ENCODE measurements around the gene ARSI.

The ARSI gene

DNA sequence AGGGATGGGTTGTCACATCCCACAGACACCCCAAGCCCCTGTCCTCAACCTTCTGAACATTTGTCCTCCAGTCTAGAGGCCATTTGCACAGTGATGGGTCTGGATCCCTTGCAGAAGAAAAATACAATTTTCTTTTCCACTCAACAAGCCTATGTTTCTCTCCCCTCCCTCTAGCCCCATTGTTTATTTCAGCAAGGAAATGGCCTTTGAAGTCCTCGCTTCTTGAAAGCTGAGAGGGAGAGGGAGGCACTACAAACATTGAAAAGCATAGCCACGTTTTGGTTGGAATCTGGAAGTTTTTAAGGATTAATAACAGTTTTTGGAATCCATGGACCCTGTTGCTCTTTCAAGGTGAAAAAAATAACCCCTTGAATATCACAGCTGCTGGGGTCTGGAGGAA, 24.0 kb upstream of the ARSI start:
- no peak for DNase-seq (ENCODE audit: low spot score)

DNA sequence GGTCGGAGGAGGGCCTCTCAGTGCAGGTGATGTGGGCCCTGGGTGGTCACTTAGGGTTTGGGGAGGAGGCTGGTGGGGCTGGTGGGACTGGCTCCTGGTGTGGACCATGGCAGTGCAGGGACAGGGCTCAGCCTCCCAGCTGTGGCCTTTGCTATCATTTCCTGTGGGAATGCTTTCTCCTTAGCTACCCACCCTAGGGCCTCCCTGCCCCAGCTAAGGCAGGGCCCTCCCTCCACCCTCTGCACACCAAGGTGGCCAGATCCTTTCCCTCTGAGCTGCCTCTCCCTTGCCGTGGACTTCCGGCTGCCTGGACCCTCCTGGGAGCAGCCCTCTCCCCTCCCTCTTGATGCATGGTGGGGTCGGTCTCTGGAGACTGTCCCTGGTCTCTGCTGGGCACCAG, 22.7 kb upstream of the ARSI start:
- DNase-seq (ENCODE audit: low spot score): no peak

DNA sequence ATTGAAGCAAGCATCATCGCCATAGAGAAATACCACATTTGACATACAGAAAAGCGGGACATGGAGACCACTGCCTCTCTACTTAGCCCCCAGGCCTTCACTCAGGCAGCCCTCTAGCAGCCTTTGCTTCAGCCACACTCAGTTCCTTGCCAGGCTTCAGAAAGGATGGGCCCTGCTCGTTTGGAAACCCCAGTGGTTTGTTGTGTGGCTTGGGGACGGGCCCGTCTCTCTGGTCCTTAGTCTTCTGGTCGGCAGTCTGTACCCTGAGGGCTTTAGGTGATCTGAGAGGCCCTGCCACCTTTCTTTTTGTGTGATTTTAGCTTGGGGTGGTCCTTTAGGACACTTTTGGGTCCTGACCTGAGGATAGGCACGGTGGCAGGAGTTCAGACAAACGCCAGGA, 21.1 kb upstream of the ARSI start:
- no peak for DNase-seq (ENCODE audit: low spot score)

- no peak for DNase-seq (ENCODE audit: low spot score)
Measured at GRCh38 chr5:150323092-150323491, 20.4 kb upstream of the ARSI start.

DNA sequence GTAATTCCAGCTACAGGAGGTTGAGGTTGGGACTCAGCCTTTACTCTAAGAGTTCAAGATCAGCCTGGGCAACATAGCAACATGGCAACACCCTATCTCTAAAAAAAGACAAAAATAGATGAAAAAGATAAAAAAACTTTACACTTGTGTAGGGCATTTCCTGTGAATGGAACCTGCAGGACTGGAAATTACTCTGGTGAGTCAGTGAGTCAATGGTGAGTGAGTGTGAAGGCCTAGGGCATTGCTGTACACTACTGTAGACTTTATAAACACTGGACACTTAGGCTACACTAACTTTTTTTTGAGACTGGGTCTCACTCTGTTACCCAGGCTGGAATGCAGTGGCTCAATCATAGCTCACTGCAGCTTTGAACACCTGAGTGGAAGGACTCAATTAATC, 19.5 kb upstream of the ARSI start:
- no peak for DNase-seq (ENCODE audit: low spot score)

DNA sequence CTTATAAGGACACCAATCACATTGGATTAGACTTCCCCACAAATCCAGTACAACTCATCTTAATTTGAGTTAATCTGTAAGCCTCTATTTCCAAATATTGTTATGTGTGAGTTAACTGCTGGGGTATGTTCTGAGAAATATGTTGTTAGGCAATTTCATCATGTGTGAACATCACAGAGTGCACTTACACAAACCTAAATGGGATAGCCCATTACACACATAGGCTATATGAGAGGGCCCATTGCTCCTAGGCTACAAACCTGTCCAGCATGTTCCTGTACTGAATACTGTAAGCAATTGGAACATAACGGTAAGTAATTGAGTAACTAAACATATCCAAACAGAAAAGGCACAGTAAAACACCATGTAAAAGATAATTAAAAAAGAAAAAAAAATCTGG, 19.1 kb upstream of the ARSI start:
- DNase-seq (ENCODE audit: low spot score): no peak

DNA sequence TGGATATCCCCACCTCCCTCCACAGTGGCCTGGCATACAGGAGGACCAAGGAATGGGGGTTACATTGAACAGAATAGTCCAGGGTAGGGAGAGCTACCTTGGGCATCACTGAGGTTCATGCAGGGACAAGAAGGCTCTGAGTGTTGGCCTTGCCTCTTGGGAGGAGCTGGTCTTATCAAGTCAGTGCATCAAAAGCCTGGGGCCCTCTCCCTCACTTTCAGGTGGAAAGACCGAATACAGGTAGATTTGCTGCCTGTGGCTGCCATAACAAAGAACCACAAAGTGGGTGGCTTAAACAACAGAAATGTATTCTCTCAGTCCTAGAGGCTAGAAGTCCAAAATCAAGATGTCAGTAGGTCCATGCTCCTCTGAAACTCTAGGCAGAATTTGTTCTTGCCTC, 18.5 kb upstream of the ARSI start:
- no peak for DNase-seq (ENCODE audit: low spot score)

GRCh38 chr5:150320044-150320613, 17.4 kb upstream of the ARSI start:
- DNase-seq (ENCODE audit: low spot score): no peak

DNA sequence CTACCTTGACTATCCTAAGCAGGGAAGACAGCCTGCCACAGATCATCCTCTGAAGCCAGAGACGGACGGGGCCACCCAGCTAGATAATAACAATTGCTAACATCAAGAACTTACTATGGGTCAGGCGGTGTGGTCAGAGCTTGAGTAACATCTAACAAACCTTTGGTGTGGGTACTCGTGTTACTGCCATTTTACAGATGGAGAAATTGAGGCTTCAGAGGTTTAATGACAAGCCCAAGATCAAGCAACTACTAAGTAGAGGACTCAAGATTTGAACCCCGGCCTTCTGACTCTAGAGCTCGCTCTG, 16.7 kb upstream of the ARSI start:
- no peak for DNase-seq (ENCODE audit: low spot score)

- no peak for DNase-seq (ENCODE audit: low spot score)
Measured at GRCh38 chr5:150318613-150319483, 16.1 kb upstream of the ARSI start.

DNA sequence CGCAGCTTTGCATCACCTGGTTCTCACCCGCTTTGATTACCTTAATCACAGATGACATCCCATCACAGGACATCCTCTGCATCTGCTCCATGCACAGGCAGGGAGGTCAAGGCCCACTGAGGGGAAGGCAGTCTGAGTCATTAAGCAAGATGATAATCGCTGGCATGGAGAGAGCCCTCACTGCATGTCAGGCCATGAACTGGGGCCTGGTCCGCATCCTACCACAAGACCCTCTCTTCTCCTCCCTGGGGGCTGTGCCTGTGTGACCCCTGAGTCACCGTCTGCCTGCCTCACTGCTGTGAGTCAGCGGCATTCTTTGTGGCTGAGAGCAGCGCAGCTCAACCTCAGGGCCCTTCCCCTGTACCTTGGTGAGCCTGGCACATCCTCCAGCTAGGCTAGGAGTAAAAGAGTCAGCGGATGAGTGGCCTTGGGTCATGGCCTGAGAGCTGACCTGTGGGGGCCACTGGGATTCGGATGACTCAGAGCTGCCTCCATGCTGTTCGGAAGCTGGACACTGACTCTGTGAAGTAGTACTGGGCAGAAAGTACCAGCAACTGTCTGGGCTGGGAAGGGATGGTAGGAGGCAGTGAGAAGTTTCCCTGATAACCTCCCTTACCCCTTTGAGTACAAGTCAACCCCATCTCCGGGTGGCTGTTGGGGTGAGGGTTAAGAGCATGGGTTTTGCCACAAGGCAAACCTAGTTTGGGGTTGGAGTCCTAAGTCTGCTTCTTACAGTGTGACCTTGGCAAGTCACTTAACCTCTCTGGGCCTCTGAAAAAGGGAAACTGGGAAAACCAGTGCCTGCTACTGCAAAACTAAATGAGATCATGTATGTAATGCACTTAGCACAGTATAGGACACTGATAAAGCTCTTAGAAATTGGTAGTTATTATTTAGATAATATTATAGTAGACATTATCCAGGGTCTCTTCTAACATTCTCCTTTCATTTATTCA, 14.6 kb upstream of the ARSI start:
- DNase-seq (ENCODE audit: low spot score): no peak

GRCh38 chr5:150316320-150316719, 13.6 kb upstream of the ARSI start:
- no peak for DNase-seq (ENCODE audit: low spot score)

DNA sequence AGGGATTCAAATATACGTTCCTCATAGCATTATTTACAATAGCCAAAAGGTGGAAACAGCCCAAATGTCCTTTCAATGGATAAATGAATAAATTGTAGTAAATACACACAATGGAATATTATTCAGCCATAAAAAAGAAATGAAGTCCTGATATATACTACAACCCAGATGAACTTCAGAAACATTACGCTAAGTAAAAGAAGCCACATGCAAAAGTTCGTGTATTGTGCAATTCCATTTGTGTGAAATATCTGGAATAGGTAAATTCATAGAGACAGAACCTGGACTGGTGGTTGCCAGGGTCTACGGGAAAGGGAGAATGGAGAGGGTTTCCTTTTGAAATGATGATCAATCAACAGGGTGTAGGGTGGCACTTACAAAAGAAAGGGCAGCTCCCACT, 12.5 kb upstream of the ARSI start:
- no peak for DNase-seq (ENCODE audit: low spot score)

GRCh38 chr5:150313921-150314716, 11.4 kb upstream of the ARSI start:
- no peak for DNase-seq (ENCODE audit: low spot score)

- no peak for DNase-seq (ENCODE audit: low spot score)
Measured at GRCh38 chr5:150313501-150313900, 10.8 kb upstream of the ARSI start.

DNA sequence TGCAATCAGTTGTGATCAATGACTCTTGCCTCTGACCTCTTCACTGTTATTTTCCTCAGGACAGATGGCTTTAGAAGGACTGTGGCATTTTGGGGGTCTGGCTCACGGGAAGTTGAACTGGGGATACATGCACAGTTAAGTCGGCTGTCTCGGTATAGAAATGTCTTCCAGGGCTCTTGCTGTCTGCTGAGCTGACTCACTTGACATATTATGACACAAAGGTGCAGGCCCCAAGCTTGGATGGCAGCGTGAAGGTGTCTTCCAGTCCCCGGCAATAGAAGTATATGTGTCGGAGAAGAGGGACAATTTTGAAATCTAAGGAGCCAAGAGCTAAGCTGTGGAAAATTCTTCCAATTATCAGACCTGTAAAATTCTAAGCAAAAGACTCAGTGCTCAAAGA, 9.8 kb upstream of the ARSI start:
- no peak for DNase-seq (ENCODE audit: low spot score)

DNA sequence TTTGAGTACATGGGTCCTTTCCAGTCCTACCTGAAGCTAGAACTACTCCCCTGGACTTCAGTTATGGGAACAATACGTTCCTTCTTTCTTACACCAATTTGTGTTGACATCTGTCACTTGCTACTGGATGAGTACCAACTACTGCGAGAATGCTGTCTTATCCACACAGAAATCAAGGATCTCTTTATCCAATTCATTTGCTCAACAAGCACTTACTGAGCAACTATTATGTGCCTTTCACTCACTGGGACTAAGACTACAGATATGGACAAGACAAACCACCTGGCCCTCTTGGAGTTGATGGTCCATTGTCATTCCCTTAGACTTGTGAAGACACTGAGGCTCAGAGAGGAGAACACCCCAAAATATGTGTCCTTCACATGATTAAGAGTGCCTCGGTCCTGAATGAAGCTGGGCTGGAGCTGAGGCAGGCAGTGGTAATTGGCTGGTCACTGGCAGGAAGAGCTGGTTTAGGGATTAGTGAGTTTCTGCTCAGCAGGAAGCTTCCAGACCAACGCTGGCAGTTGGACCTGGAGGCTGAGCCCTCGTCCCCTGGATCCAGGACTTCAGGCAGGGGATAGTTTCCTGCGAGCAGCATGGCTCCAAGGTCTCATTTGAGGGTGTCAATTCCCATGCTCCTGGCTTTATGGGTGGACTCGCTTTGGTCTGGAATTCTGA, 8.4 kb upstream of the ARSI start:
- no peak for DNase-seq (ENCODE audit: low spot score)

DNA sequence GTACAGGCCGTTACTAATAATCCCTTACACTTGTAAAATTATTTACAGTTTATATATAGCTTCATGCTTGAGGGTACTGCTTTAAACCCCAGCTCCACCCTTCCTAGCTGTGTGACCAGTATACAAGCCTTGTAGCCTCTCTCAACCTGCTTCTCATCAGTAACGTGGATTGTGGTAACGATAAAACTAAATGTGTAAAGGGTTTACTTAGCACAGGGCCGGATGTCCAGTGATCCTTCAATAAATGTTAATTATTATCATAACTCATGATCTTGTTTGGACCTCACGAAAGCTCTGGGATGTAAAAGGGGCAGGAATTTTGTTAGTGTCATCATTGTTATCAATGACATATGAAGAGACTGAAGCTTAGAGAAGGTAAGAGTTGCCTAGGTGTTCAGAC, 7.5 kb upstream of the ARSI start:
- no peak for DNase-seq (ENCODE audit: low spot score)

DNA sequence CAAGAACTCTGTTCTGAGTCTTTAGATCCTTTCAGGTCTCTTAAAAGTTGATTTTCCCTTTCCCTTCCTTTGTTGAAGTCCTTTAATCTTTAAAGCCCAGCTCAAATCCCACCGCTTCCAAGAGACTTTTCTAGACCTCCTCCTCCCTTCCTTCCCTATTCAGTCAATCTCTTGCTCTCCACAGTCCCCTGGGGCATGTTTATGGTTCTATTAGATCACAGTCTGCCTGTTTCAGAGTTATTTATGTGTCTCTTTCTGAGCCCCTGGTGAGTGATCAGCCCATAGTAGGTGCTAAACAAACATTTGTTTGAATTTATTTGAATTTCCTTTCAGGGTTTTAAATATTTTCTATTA, 7.2 kb upstream of the ARSI start:
- DNase-seq (ENCODE audit: low spot score): no peak

GRCh38 chr5:150309101-150309885, 6.6 kb upstream of the ARSI start:
- DNase-seq (ENCODE audit: low spot score): peak; percentile 19

Measured in NAMALWA (cell line).